Vagina (tissue), 2 donors: ENCODE measurements around the gene CC2D1A.

ENCODE experiments used
- CTCF ChIP-seq, 3 experiments: fragments of 450-650 bp in 2 of 3; fragments of 200-600 bp in 1 of 3; sonication (generic) in 1 of 3; IDR thresholded peaks; one replicate each; pipeline ENCODE4 v1.5.1; 2017 to 2019; ENCODE audit warnings: antibody characterized with exemption in 3 of 3, mild to moderate bottlenecking in 2 of 3, moderate library complexity in 2 of 3
- POLR2A ChIP-seq, 2 donors: fragments of 450-650 bp; IDR thresholded peaks; one replicate each; pipeline ENCODE4 v1.6.1; 2017; ENCODE audit warnings: antibody characterized with exemption in 2 of 2, mild to moderate bottlenecking in 2 of 2, moderate library complexity in 2 of 2
- POLR2AphosphoS5 ChIP-seq, 2 donors: sonication (generic); formaldehyde crosslinking; IDR thresholded peaks; one replicate each; pipeline ENCODE4 v1.9.0; 2017; ENCODE audit warnings: antibody characterized with exemption in 2 of 2, mild to moderate bottlenecking in 2 of 2, low read depth in 1 of 2; ENCODE audit not compliant: insufficient read depth in 1 of 2

GRCh38 chr19:13861392-13861713 is 44.6 kb upstream of the CC2D1A start:
- TF ChIP-seq POLR2AphosphoS5 (IDR thresholded peaks at IDR 0.05; ENCODE audit: insufficient read depth in 1 of 2, low read depth in 1 of 2) (no peak), CTCF (IDR thresholded peaks at IDR 0.05) (no peak), POLR2A (IDR thresholded peaks at IDR 0.05) (no peak)
